SK-N-SH treated with all-trans-retinoic acid at 6 μM for 48 hours (cell line): ENCODE results near the gene ARHGEF1.

Experiments
- ATAC-seq: fragments of 200-7000 bp; cut with Tn5 transposase; 3 replicates; pipeline ENCODE4 v1.9.1; 2020; ENCODE audit warnings: mild to moderate bottlenecking, moderate library complexity
- ARNTL ChIP-seq: fragments of 450-650 bp; formaldehyde crosslinking; IDR thresholded peaks from 2 replicates; pipeline ENCODE4 v1.5.0; 2020; ENCODE audit warnings: low read depth, mild to moderate bottlenecking, moderate library complexity, borderline replicate concordance
- BACH2 ChIP-seq: fragments of 250-450 bp; sonication (Bioruptor Pico); IDR thresholded peaks from 2 replicates; pipeline ENCODE4 v1.9.0; 2021; ENCODE audit warnings: mild to moderate bottlenecking, borderline replicate concordance
- CSDC2 ChIP-seq: fragments of 250-450 bp; sonication (Bioruptor Pico); IDR thresholded peaks from 2 replicates; pipeline ENCODE4 v1.5.0; 2020; ENCODE audit warnings: mild to moderate bottlenecking, moderate library complexity
- ESRRG ChIP-seq: fragments of 250-450 bp; sonication (Bioruptor Pico); IDR thresholded peaks from 2 replicates; pipeline ENCODE4 v1.6.1; 2021; ENCODE audit warnings: mild to moderate bottlenecking
- GLIS3 ChIP-seq: fragments of 250-450 bp; sonication (Bioruptor Pico); IDR thresholded peaks from 2 replicates; pipeline ENCODE4 v1.5.0; 2020; ENCODE audit warnings: mild to moderate bottlenecking, moderate library complexity
- ISL1 ChIP-seq: fragments of 250-450 bp; sonication (Bioruptor Pico); IDR thresholded peaks from 2 replicates; pipeline ENCODE4 v2.1.2; 2022; ENCODE audit warnings: mild to moderate bottlenecking, moderate library complexity
- OSR1 ChIP-seq: fragments of 250-450 bp; sonication (Bioruptor Pico); IDR thresholded peaks from 2 replicates; pipeline ENCODE4 v1.8.0; 2022; ENCODE audit warnings: moderate library complexity, mild to moderate bottlenecking, inconsistent platforms
- PPARA ChIP-seq: fragments of 250-450 bp; sonication (Bioruptor Pico); IDR thresholded peaks from 2 replicates; pipeline ENCODE4 v1.5.0; 2020; ENCODE audit warnings: mild to moderate bottlenecking, borderline replicate concordance
- RARB ChIP-seq: fragments of 250-450 bp; sonication (Bioruptor Pico); IDR thresholded peaks from 2 replicates; pipeline ENCODE4 v1.8.0; 2021; ENCODE audit warnings: mild to moderate bottlenecking, moderate library complexity
- SNAI2 ChIP-seq: fragments of 250-450 bp; sonication (Bioruptor Pico); IDR thresholded peaks from 2 replicates; pipeline ENCODE4 v1.5.0; 2020; ENCODE audit warnings: mild to moderate bottlenecking, moderate library complexity
- TCF4 ChIP-seq: fragments of 250-450 bp; sonication (Bioruptor Pico); IDR thresholded peaks from 2 replicates; pipeline ENCODE4 v1.8.0; 2021; ENCODE audit warnings: mild to moderate bottlenecking, moderate library complexity, borderline replicate concordance
- TOX ChIP-seq: fragments of 250-450 bp; sonication (Bioruptor Pico); IDR thresholded peaks from 2 replicates; pipeline ENCODE4 v1.8.0; 2021; ENCODE audit warnings: mild to moderate bottlenecking, moderate library complexity, borderline replicate concordance
- ZC3H10 ChIP-seq: fragments of 250-450 bp; sonication (Bioruptor Pico); IDR thresholded peaks from 2 replicates; pipeline ENCODE4 v1.5.1; 2021; ENCODE audit warnings: mild to moderate bottlenecking, moderate library complexity
- ZFP3 ChIP-seq: fragments of 250-450 bp; sonication (Bioruptor Pico); IDR thresholded peaks from 2 replicates; pipeline ENCODE4 v1.5.0; 2020; ENCODE audit warnings: mild to moderate bottlenecking, moderate library complexity
- ZFP30 ChIP-seq: fragments of 450-650 bp; formaldehyde crosslinking; IDR thresholded peaks from 2 replicates; pipeline ENCODE4 v1.5.0; 2022; ENCODE audit warnings: mild to moderate bottlenecking, moderate library complexity
- ZNF565 ChIP-seq: fragments of 450-650 bp; formaldehyde crosslinking; conservative IDR thresholded peaks from 2 replicates; pipeline ENCODE4 v1.5.0; 2020; ENCODE audit warnings: low read depth, mild to moderate bottlenecking, moderate library complexity
- ZNF70 ChIP-seq: fragments of 450-650 bp; formaldehyde crosslinking; IDR thresholded peaks from 2 replicates; pipeline ENCODE4 v1.5.0; 2020; ENCODE audit warnings: mild to moderate bottlenecking, moderate library complexity
- ZNF8 ChIP-seq: fragments of 450-650 bp; formaldehyde crosslinking; IDR thresholded peaks from 2 replicates; pipeline ENCODE4 v1.5.0; 2020; ENCODE audit warnings: mild to moderate bottlenecking, moderate library complexity
- TF ChIP-seq, protein P1 (sequence below): fragments of 250-450 bp; sonication (Bioruptor Pico); IDR thresholded peaks from 2 replicates; pipeline ENCODE4 v1.5.1; 2020; ENCODE audit warnings: low read depth, mild to moderate bottlenecking, moderate library complexity
- TF ChIP-seq, protein P2 (sequence below): fragments of 250-450 bp; sonication (Bioruptor Pico); IDR thresholded peaks from 2 replicates; pipeline ENCODE4 v1.8.0; 2021; ENCODE audit warnings: low read depth, mild to moderate bottlenecking, moderate library complexity, borderline replicate concordance
- TF ChIP-seq, protein P3 (sequence below): fragments of 250-450 bp; sonication (Bioruptor Pico); IDR thresholded peaks from 2 replicates; pipeline ENCODE4 v1.5.0; 2020; ENCODE audit warnings: mild to moderate bottlenecking, moderate library complexity
- TF ChIP-seq, protein P4 (sequence below): fragments of 250-450 bp; sonication (Bioruptor Pico); IDR thresholded peaks from 2 replicates; pipeline ENCODE4 v1.5.1; 2021; ENCODE audit warnings: mild to moderate bottlenecking, moderate library complexity
- TF ChIP-seq, protein P5 (sequence below): fragments of 250-450 bp; sonication (Bioruptor Pico); IDR thresholded peaks from 2 replicates; pipeline ENCODE4 v1.8.0; 2020; ENCODE audit warnings: mild to moderate bottlenecking, moderate library complexity, borderline replicate concordance

The ARHGEF1 gene

DNA sequence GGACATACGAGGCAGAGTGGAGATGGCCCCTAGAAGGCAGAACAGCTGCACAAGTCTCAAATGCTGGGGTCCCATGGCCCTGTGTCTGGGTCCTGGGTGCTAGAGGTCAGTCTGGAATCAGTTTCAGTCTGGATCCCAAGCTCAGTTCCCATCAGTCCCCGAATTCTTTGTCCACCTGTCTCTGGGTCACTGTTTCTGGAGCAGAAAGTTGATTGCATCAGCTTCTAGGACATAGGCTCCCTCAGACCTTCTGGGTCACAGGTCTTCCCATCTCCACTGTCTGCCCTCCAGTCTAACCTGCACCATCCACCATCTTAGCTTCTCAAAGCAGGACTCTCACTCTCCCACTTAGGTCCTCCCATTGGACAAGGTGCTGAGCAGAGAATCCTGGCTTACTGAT, 43.8 kb upstream of the ARHGEF1 start (continued):
- TF ChIP-seq, protein P1, sequence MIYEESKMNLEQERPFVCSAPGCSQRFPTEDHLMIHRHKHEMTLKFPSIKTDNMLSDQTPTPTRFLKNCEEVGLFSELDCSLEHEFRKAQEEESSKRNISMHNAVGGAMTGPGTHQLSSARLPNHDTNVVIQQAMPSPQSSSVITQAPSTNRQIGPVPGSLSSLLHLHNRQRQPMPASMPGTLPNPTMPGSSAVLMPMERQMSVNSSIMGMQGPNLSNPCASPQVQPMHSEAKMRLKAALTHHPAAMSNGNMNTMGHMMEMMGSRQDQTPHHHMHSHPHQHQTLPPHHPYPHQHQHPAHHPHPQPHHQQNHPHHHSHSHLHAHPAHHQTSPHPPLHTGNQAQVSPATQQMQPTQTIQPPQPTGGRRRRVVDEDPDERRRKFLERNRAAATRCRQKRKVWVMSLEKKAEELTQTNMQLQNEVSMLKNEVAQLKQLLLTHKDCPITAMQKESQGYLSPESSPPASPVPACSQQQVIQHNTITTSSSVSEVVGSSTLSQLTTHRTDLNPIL (CRISPR knock-in tag): no peak
- TF ChIP-seq ZNF70 (CRISPR knock-in tag): no peak
- TF ChIP-seq BACH2 (CRISPR knock-in tag): no peak
- no peak for TF ChIP-seq RARB (CRISPR knock-in tag)
- TF ChIP-seq ZC3H10 (CRISPR knock-in tag): no peak
- no peak for TF ChIP-seq ZFP3 (CRISPR knock-in tag)
- no peak for TF ChIP-seq ESRRG (CRISPR knock-in tag)

DNA sequence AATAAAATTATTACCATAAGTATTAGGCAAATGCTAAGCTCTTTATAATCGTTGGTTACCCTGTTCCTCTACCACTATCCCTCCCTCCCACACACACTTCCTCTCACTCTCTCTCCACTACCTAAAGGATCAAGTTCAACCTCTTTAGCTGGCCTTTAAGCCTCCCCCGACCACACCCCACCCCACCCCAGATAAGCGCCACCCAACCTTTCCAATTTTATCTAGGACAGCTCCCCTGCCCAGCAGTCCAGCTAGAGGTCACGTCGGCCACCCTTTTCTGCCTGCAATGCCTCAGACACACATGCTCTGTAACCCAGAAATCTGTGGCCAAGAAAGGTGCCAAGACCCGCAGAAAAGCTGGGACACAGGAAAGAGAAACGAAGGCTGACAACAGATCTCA, 39.6 kb upstream of the ARHGEF1 start:
- ATAC-seq: no peak

DNA sequence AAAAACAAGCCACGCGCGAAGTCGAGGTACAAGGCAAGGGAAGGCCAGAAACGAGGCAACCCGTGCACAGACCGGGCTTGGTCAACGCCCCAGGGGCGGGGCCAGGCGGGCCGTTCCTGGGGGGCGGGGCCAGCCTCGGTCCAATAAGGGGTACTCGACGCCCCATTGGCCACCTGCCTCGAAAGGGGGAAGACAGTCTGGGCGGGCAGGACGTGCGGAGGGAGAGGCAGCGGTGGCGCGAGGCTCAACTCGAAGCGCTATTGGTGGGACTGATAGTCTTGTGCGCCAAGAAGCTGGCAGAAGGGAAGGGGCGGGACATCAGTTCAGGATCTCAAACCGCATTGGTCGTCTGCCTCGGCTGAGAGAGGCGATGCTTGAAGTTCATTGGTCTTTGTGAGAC, 38.4 kb upstream of the ARHGEF1 start, which contains the start of gene LYPD4:
Gene LYPD4, minus strand, starts transcription at position 83 of the 400 bp plus-strand sequence. CDS start 5,398 bp downstream, outside the sequence.
- peak; percentile 38; the same call in 1 of the 3 replicates for ATAC-seq
- TF ChIP-seq ZFP3 (CRISPR knock-in tag) (no peak), ZC3H10 (CRISPR knock-in tag) (no peak)
- TF ChIP-seq, protein P2, sequence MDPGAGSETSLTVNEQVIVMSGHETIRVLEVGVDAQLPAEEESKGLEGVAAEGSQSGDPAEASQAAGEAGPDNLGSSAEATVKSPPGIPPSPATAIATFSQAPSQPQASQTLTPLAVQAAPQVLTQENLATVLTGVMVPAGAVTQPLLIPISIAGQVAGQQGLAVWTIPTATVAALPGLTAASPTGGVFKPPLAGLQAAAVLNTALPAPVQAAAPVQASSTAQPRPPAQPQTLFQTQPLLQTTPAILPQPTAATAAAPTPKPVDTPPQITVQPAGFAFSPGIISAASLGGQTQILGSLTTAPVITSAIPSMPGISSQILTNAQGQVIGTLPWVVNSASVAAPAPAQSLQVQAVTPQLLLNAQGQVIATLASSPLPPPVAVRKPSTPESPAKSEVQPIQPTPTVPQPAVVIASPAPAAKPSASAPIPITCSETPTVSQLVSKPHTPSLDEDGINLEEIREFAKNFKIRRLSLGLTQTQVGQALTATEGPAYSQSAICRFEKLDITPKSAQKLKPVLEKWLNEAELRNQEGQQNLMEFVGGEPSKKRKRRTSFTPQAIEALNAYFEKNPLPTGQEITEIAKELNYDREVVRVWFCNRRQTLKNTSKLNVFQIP (CRISPR knock-in tag): no peak
- TF ChIP-seq, all 23 proteins: peak for 0

More for the DNA sequence above, 39.6 kb upstream of the ARHGEF1 start:
- TF ChIP-seq RARB (CRISPR knock-in tag) (no peak), SNAI2 (no peak), ZNF8 (CRISPR knock-in tag) (no peak), GLIS3 (CRISPR knock-in tag) (no peak), OSR1 (CRISPR knock-in tag) (no peak), TCF4 (no peak), ZNF70 (CRISPR knock-in tag) (no peak), PPARA (CRISPR knock-in tag) (no peak), CSDC2 (CRISPR knock-in tag) (no peak), BACH2 (CRISPR knock-in tag) (no peak), ZNF565 (CRISPR knock-in tag) (no peak), ARNTL (CRISPR knock-in tag) (no peak), ZC3H10 (CRISPR knock-in tag) (no peak), ISL1 (no peak)
- TF ChIP-seq, protein P3, sequence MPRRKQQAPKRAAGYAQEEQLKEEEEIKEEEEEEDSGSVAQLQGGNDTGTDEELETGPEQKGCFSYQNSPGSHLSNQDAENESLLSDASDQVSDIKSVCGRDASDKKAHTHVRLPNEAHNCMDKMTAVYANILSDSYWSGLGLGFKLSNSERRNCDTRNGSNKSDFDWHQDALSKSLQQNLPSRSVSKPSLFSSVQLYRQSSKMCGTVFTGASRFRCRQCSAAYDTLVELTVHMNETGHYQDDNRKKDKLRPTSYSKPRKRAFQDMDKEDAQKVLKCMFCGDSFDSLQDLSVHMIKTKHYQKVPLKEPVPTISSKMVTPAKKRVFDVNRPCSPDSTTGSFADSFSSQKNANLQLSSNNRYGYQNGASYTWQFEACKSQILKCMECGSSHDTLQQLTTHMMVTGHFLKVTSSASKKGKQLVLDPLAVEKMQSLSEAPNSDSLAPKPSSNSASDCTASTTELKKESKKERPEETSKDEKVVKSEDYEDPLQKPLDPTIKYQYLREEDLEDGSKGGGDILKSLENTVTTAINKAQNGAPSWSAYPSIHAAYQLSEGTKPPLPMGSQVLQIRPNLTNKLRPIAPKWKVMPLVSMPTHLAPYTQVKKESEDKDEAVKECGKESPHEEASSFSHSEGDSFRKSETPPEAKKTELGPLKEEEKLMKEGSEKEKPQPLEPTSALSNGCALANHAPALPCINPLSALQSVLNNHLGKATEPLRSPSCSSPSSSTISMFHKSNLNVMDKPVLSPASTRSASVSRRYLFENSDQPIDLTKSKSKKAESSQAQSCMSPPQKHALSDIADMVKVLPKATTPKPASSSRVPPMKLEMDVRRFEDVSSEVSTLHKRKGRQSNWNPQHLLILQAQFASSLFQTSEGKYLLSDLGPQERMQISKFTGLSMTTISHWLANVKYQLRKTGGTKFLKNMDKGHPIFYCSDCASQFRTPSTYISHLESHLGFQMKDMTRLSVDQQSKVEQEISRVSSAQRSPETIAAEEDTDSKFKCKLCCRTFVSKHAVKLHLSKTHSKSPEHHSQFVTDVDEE (CRISPR knock-in tag): no peak
- TF ChIP-seq, protein P1 (CRISPR knock-in tag): no peak
- TF ChIP-seq, protein P4, sequence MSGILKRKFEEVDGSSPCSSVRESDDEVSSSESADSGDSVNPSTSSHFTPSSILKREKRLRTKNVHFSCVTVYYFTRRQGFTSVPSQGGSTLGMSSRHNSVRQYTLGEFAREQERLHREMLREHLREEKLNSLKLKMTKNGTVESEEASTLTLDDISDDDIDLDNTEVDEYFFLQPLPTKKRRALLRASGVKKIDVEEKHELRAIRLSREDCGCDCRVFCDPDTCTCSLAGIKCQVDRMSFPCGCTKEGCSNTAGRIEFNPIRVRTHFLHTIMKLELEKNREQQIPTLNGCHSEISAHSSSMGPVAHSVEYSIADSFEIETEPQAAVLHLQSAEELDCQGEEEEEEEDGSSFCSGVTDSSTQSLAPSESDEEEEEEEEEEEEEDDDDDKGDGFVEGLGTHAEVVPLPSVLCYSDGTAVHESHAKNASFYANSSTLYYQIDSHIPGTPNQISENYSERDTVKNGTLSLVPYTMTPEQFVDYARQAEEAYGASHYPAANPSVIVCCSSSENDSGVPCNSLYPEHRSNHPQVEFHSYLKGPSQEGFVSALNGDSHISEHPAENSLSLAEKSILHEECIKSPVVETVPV (CRISPR knock-in tag): no peak

DNA sequence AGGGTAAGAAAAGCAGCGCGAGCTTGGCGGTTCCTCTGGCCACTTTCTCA, 38.2 kb upstream of the ARHGEF1 start, which contains the start of gene DMRTC2:
Gene DMRTC2, plus strand, starts transcription at position 42 of the 50 bp plus-strand sequence. CDS start 2,387 bp downstream, outside the sequence.
- ATAC-seq: no peak
- no peak for TF ChIP-seq ARNTL (CRISPR knock-in tag)
- TF ChIP-seq ZNF565 (CRISPR knock-in tag): no peak
- no peak for TF ChIP-seq ZNF8 (CRISPR knock-in tag)
- TF ChIP-seq ZFP3 (CRISPR knock-in tag): no peak
- TF ChIP-seq, protein P3 (CRISPR knock-in tag): no peak
- TF ChIP-seq CSDC2 (CRISPR knock-in tag): no peak
- TF ChIP-seq ZNF70 (CRISPR knock-in tag): no peak
- TF ChIP-seq, protein P5, sequence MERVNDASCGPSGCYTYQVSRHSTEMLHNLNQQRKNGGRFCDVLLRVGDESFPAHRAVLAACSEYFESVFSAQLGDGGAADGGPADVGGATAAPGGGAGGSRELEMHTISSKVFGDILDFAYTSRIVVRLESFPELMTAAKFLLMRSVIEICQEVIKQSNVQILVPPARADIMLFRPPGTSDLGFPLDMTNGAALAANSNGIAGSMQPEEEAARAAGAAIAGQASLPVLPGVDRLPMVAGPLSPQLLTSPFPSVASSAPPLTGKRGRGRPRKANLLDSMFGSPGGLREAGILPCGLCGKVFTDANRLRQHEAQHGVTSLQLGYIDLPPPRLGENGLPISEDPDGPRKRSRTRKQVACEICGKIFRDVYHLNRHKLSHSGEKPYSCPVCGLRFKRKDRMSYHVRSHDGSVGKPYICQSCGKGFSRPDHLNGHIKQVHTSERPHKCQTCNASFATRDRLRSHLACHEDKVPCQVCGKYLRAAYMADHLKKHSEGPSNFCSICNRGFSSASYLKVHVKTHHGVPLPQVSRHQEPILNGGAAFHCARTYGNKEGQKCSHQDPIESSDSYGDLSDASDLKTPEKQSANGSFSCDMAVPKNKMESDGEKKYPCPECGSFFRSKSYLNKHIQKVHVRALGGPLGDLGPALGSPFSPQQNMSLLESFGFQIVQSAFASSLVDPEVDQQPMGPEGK (CRISPR knock-in tag): no peak
- no peak for TF ChIP-seq SNAI2
- TF ChIP-seq BACH2 (CRISPR knock-in tag): no peak
- no peak for TF ChIP-seq ZFP30 (CRISPR knock-in tag)
- TF ChIP-seq TCF4: no peak
- TF ChIP-seq TOX (CRISPR knock-in tag): no peak
